Measurements from ENCODE around the gene SLC12A7.
"Not testable (repeated sequence)": the region's sequence is repeated elsewhere in the genome, so short reads cannot be mapped to it uniquely, and the experiment has no call there.

Gene SLC12A7

GRCh38 chr5:1061292-1061691 lies 50.6 kb downstream of the SLC12A7 start:
- not testable (repeated sequence) for DNase-seq

GRCh38 chr5:1060535-1060981 lies 51.3 kb downstream of the SLC12A7 start:
- DNase-seq = no peak

GRCh38 chr5:1059884-1060263 lies 52.0 kb downstream of the SLC12A7 start:
- no peak for DNase-seq

GRCh38 chr5:1058988-1059883 lies 52.6 kb downstream of the SLC12A7 start:
- no peak for DNase-seq

GRCh38 chr5:1058083-1058945 lies 53.5 kb downstream of the SLC12A7 start:
- DNase-seq = no peak

- DNase-seq = no peak
These were observed 54.3 kb downstream of the SLC12A7 start for GRCh38 chr5:1057485-1058082.

GRCh38 chr5:1056611-1057484 lies 55.0 kb downstream of the SLC12A7 start:
- DNase-seq = no peak

GRCh38 chr5:1055896-1056610 lies 55.8 kb downstream of the SLC12A7 start:
- DNase-seq = no peak

- DNase-seq = no peak
These were observed 56.8 kb downstream of the SLC12A7 start for GRCh38 chr5:1054799-1055775.

GRCh38 chr5:1054018-1054798 lies 57.7 kb downstream of the SLC12A7 start:
- DNase-seq = no peak

- DNase-seq = no peak
These were observed 58.4 kb downstream of the SLC12A7 start for GRCh38 chr5:1053391-1054017.

GRCh38 chr5:1052641-1053390 lies 59.0 kb downstream of the SLC12A7 start:
- no peak for DNase-seq

- no peak for DNase-seq
These were observed 59.8 kb downstream of the SLC12A7 start for GRCh38 chr5:1052076-1052475.

- DNase-seq = no peak
These were observed 60.5 kb downstream of the SLC12A7 start for GRCh38 chr5:1051366-1051720.

- DNase-seq = no peak
These were observed 61.2 kb downstream of the SLC12A7 start for GRCh38 chr5:1050423-1051365.

GRCh38 chr5:1048861-1049838 lies 62.7 kb downstream of the SLC12A7 start:
- DNase-seq = no peak

Measured in NCI-H526 treated with DMSO at 0.1 percent for 48 hours (cell line).